Hepatocyte (in vitro differentiated cells): Measurements from ENCODE around the gene PLXNA2.

Experiments used
- EZH2 ChIP-seq: fragments of 200-600 bp; sonication (generic); IDR thresholded peaks from 2 replicates; pipeline ENCODE4 v1.6.1; 2016; ENCODE audit warnings: antibody characterized with exemption, mild to moderate bottlenecking, borderline replicate concordance
- EZH2phosphoT487 ChIP-seq: fragments of 200-600 bp; sonication (generic); IDR thresholded peaks from one replicate; pipeline ENCODE4 v1.6.1; 2018; ENCODE audit warnings: antibody characterized with exemption, mild to moderate bottlenecking, low read depth, moderate library complexity; ENCODE audit not compliant: unreplicated experiment, severe bottlenecking
- TF ChIP-seq, protein P1 (sequence below): fragments of 200-600 bp; sonication (generic); IDR thresholded peaks from 2 replicates; pipeline ENCODE4 v1.5.1; 2016; ENCODE audit warnings: antibody characterized with exemption, mild to moderate bottlenecking; ENCODE audit not compliant: poor library complexity

- TF ChIP-seq, protein P1, sequence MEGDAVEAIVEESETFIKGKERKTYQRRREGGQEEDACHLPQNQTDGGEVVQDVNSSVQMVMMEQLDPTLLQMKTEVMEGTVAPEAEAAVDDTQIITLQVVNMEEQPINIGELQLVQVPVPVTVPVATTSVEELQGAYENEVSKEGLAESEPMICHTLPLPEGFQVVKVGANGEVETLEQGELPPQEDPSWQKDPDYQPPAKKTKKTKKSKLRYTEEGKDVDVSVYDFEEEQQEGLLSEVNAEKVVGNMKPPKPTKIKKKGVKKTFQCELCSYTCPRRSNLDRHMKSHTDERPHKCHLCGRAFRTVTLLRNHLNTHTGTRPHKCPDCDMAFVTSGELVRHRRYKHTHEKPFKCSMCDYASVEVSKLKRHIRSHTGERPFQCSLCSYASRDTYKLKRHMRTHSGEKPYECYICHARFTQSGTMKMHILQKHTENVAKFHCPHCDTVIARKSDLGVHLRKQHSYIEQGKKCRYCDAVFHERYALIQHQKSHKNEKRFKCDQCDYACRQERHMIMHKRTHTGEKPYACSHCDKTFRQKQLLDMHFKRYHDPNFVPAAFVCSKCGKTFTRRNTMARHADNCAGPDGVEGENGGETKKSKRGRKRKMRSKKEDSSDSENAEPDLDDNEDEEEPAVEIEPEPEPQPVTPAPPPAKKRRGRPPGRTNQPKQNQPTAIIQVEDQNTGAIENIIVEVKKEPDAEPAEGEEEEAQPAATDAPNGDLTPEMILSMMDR = no peak
- TF ChIP-seq EZH2 (no peak), EZH2phosphoT487 (no peak)
Measured at GRCh38 chr1:207990876-207991582, 253.2 kb downstream of the PLXNA2 start.
